HFFc6 (cell line): Measurements from ENCODE around the gene ARHGDIG. TPM values are rescaled to one million over a fixed set of nuclear protein-coding genes. Genes with fewer than 3 reads are reported as not detected.

Source experiments
- DNase-seq: peaks from one replicate; pipeline ENCODE4 v3.0.0-alpha.2; 2018
- H3K27ac Mint-ChIP-seq: 2 replicates; pipeline ENCODE4 v1.8.0; 2020; ENCODE audit warnings: mild to moderate bottlenecking, mixed read lengths
- H3K27me3 Mint-ChIP-seq: 2 replicates; pipeline ENCODE4 v1.8.0; 2021; ENCODE audit warnings: mild to moderate bottlenecking, moderate library complexity, mixed read lengths; ENCODE audit not compliant: insufficient read depth
- H3K36me3 Mint-ChIP-seq: 2 replicates; pipeline ENCODE4 v1.8.0; 2021; ENCODE audit warnings: low read depth, mixed read lengths
- H3K4me1 Mint-ChIP-seq: 2 replicates; pipeline ENCODE4 v1.8.0; 2020; ENCODE audit warnings: low read depth, mixed read lengths
- H3K4me3 Mint-ChIP-seq: 2 replicates; pipeline ENCODE4 v1.8.0; 2020; ENCODE audit warnings: mild to moderate bottlenecking, moderate library complexity, mixed read lengths
- H3K9me3 Mint-ChIP-seq: 2 replicates; pipeline ENCODE4 v1.8.0; 2020; ENCODE audit warnings: mild to moderate bottlenecking, mixed read lengths
- CTCF ChIP-seq: fragments of 200-600 bp; sonication (generic); IDR thresholded peaks from 2 replicates; pipeline ENCODE4 v1.5.0; 2021; ENCODE audit warnings: antibody characterized with exemption, mild to moderate bottlenecking
- total RNA-seq, 6 experiments: library from RNA; stranded (reverse); fragmentation: NEBNext Ultra II Directional; extraction: Animal tissue kit (Norgen Biotek cat#: 25700); gene quantifications; 2 replicates in 1 of 6; 3 replicates in 5 of 6; pipeline ENCODE4 v1.2.3, GENCODE V29; 2021

ARHGDIG gene
- total RNA-seq, 6 experiments from 2014 or later, result not detected

DNA sequence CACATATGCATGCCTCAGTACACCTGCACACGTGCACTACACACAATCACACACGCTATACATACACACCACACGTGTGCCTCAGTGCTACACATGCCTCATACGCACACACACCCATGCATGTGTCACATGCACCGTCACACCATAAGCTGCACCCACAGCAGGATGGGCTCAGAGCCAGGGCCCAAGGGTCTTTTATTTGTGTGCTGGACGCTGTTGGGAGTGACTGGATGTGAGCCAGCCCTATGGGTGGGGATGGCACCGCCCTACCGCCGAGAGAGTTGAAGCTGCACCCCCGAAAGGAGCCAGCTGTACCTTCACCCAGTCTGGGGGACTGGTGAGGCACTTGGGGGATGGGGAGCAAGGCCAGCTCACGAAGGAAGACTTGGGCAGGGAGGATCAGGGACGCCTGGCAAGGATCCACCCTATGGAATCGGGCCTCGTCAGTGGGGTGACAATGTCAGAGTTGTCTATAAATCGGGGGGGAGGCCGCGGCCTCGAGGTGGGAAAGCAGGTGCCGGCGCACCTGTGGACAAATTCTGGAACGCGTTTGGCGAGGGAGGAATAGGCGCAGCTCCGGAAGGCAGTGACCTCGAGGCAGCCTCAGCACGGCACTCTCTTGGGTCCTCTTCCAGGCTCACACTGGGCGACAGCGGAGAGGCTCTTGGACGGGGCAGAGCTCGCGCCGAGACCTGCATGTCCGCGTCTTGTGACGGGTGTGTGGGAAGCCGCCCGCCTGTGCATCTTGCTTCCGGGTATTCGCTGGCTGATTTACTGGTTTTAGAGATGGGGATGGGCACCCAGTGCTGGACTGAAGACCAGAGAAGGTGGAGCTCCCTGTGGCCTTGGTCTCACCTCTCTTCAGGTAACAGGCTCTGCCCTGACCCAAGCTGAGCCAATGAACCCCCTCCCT lies 12.0 kb upstream of the ARHGDIG start:
- no peak for DNase-seq
- Mint-ChIP-seq H3K36me3 (no peaks in the 10 kb centered on the region), H3K27ac (no peak overlapping the region), H3K4me1 (peaks cover 5% of the 10 kb centered on the region; the same call in 1 of the 2 replicates), H3K4me3 (no peak overlapping the region), H3K9me3 (no peaks in the 10 kb centered on the region), H3K27me3 (peaks cover 6% of the 10 kb centered on the region)
- TF ChIP-seq CTCF, result no peak

- peaks cover 6% of the 10 kb centered on the region for H3K27me3 Mint-ChIP-seq
- H3K4me1 Mint-ChIP-seq, result peaks cover 5% of the 10 kb centered on the region; the same call in 1 of the 2 replicates
- no peaks in the 10 kb centered on the region for H3K9me3 Mint-ChIP-seq
- no peak for DNase-seq
- H3K27ac Mint-ChIP-seq, result no peak overlapping the region
- no peak for TF ChIP-seq CTCF
- no peaks in the 10 kb centered on the region for H3K36me3 Mint-ChIP-seq
- no peak overlapping the region for H3K4me3 Mint-ChIP-seq
These were observed 11.2 kb upstream of the ARHGDIG start for GRCh38 chr16:269061-269796.

- peaks cover 4% of the 10 kb centered on the region for H3K27me3 Mint-ChIP-seq
- no peak overlapping the region for H3K4me3 Mint-ChIP-seq
- no peaks in the 10 kb centered on the region for H3K9me3 Mint-ChIP-seq
- H3K36me3 Mint-ChIP-seq, result no peaks in the 10 kb centered on the region
- H3K4me1 Mint-ChIP-seq, result peaks cover 4% of the 10 kb centered on the region; the same call in 1 of the 2 replicates
- DNase-seq, result no peak
- TF ChIP-seq CTCF, result no peak
- no peak overlapping the region for H3K27ac Mint-ChIP-seq
These were observed 9.8 kb upstream of the ARHGDIG start for GRCh38 chr16:270381-271255.

- TF ChIP-seq CTCF, result no peak
- no peaks in the 10 kb centered on the region for H3K4me1 Mint-ChIP-seq
- no peak overlapping the region for H3K4me3 Mint-ChIP-seq
- H3K9me3 Mint-ChIP-seq, result no peaks in the 10 kb centered on the region
- H3K36me3 Mint-ChIP-seq, result no peaks in the 10 kb centered on the region
- no peak overlapping the region for H3K27ac Mint-ChIP-seq
- no peak for DNase-seq
- peaks cover 5% of the 10 kb centered on the region for H3K27me3 Mint-ChIP-seq
These were observed 7.5 kb upstream of the ARHGDIG start for GRCh38 chr16:272633-273546.
